HepG2 (cell line): ENCODE measurements around the gene FHIT. TPM values are rescaled to one million over a fixed set of nuclear protein-coding genes. Genes with fewer than 3 reads are reported as not detected.

Source experiments
- ATAC-seq: fragments of 200-7000 bp; cut with Tn5 transposase; 3 replicates; pipeline ENCODE4 v1.9.1; 2020; ENCODE audit warnings: mild to moderate bottlenecking, moderate library complexity
- BruUV-seq: library from RNA; stranded (reverse); fragments of 400-500 nt; replicated peaks from 2 replicates; lab custom pipeline; 2021; lab: Mats Ljungman, UMichigan
- CTCF ChIA-PET: fragments of 300-600 bp; formaldehyde crosslinking; extraction: SDS; loops from one replicate; lab custom pipeline; 2021; ENCODE audit warnings: low total read pairs, inconsistent platforms, low intra/inter-chr PET ratio; lab: Yijun Ruan, JAX
- POLR2A ChIA-PET: fragments of 350-600 bp; sonication (Branson Sonifier 250); formaldehyde crosslinking; loops from one replicate; lab custom pipeline; 2020; ENCODE audit warnings: antibody characterized with exemption, inconsistent platforms; lab: Yijun Ruan, JAX
- DNase-seq: peaks from one replicate; pipeline ENCODE4 v3.0.0-alpha.2; 2015; ENCODE audit warnings: low spot score
- FAIRE-seq: peaks from 3 replicates; lab custom pipeline; 2011; peaks lifted over from hg19 to GRCh38; lab: Jason Lieb, UNC
- H2AFZ ChIP-seq: one replicate; pipeline ENCODE4 v1.6.1; 2011; ENCODE audit warnings: low read length, inconsistent platforms
- H3K27ac ChIP-seq: fragments of 300-600 bp; 3 replicates; pipeline ENCODE4 v1.8.0; 2011; ENCODE audit warnings: mixed run types, mild to moderate bottlenecking, mixed read lengths, low read length, inconsistent platforms; ENCODE audit not compliant: insufficient read depth; ENCODE audit errors: extremely low read length
- H3K27me3 ChIP-seq, 2 experiments: fragments of 200-600 bp in 1 of 2; 2 replicates in 1 of 2; 3 replicates in 1 of 2; pipeline versions ENCODE4 v1.6.0 to v1.8.0; 2011; ENCODE audit warnings: low read length in 2 of 2, mild to moderate bottlenecking in 2 of 2, moderate library complexity in 2 of 2, inconsistent platforms in 1 of 2; ENCODE audit not compliant: insufficient read depth in 2 of 2, control insufficient read depth in 1 of 2
- H3K36me3 ChIP-seq, 2 experiments: fragments of 200-600 bp in 1 of 2; replicated peaks in 1 of 2; 2 replicates in 1 of 2; 3 replicates in 1 of 2; pipeline versions ENCODE4 v1.5.1 to v1.8.0; 2011; ENCODE audit warnings: low read length in 2 of 2, inconsistent platforms in 1 of 2; ENCODE audit not compliant: insufficient read depth in 2 of 2, control insufficient read depth in 1 of 2
- H3K4me1 ChIP-seq: 2 replicates; pipeline ENCODE4 v1.5.1; 2012; ENCODE audit warnings: low read length, inconsistent platforms; ENCODE audit not compliant: insufficient read depth
- H3K4me2 ChIP-seq: 2 replicates; pipeline ENCODE4 v1.6.0; 2011; ENCODE audit warnings: low read depth, low read length, inconsistent platforms
- H3K4me3 ChIP-seq, 3 experiments: fragments of 200-600 bp in 1 of 3; sonication (generic), shearing (Covaris generic) in 1 of 3; replicated peaks in 1 of 3; 2 replicates each; pipeline ENCODE4 v1.5.1; 2011 to 2016; ENCODE audit warnings: low read length in 3 of 3, inconsistent platforms in 2 of 3, low read depth in 2 of 3, mild to moderate bottlenecking in 2 of 3, control low read depth in 1 of 3, mixed read lengths in 1 of 3; ENCODE audit not compliant: insufficient read depth in 1 of 3
- H3K79me2 ChIP-seq: one replicate; pipeline ENCODE4 v1.6.1; 2011; ENCODE audit warnings: low read length, inconsistent platforms; ENCODE audit not compliant: insufficient read depth
- H3K9ac ChIP-seq: 2 replicates; pipeline ENCODE4 v1.6.0; 2011; ENCODE audit warnings: mild to moderate bottlenecking, low read depth, low read length, inconsistent platforms; ENCODE audit not compliant: insufficient read depth
- H3K9me3 ChIP-seq: 2 replicates; pipeline ENCODE4 v1.5.1; 2012; ENCODE audit warnings: mild to moderate bottlenecking, low read length
- H4K20me1 ChIP-seq: 2 replicates; pipeline ENCODE4 v1.6.0; 2011; ENCODE audit warnings: inconsistent platforms, mild to moderate bottlenecking, low read length, moderate library complexity; ENCODE audit not compliant: insufficient read depth
- CBX2 ChIP-seq, 2 experiments: fragments of 200-600 bp in 1 of 2; sonication (generic); formaldehyde crosslinking in 1 of 2; IDR thresholded peaks; 2 replicates each; pipeline versions ENCODE4 v1.7.0 to v1.8.1; 2018 to 2022; ENCODE audit warnings: low read depth in 2 of 2, low read length in 1 of 2, mild to moderate bottlenecking in 1 of 2, missing genetic modification reagents in 1 of 2
- GPBP1L1 ChIP-seq: sonication (generic); formaldehyde crosslinking; IDR thresholded peaks from 2 replicates; pipeline ENCODE4 v1.5.0; 2020; ENCODE audit warnings: mild to moderate bottlenecking, missing genetic modification reagents
- IKZF4 ChIP-seq: sonication (generic); formaldehyde crosslinking; IDR thresholded peaks from 2 replicates; pipeline ENCODE4 v1.5.1; 2020; ENCODE audit warnings: borderline replicate concordance, mild to moderate bottlenecking, low read depth, missing genetic modification reagents; ENCODE audit errors: not compliant biosample characterization
- NCOR1 ChIP-seq: fragments of 200-600 bp; sonication (generic); IDR thresholded peaks from 2 replicates; pipeline ENCODE4 v1.7.0; 2017; ENCODE audit warnings: antibody characterized with exemption, low read length, borderline replicate concordance
- PBX3 ChIP-seq: sonication (generic); formaldehyde crosslinking; IDR thresholded peaks from 2 replicates; pipeline ENCODE4 v1.8.1; 2023; ENCODE audit warnings: missing genetic modification reagents, inconsistent platforms, borderline replicate concordance
- SYNCRIP ChIP-seq: fragments of 200-400 bp; formaldehyde crosslinking; IDR thresholded peaks from 2 replicates; pipeline ENCODE4 v1.6.1; 2018; ENCODE audit warnings: mild to moderate bottlenecking, low read depth, low read length; ENCODE audit not compliant: insufficient read depth
- ZNF274 ChIP-seq: sonication (generic); formaldehyde crosslinking; IDR thresholded peaks from 2 replicates; pipeline ENCODE4 v1.5.1; 2020; ENCODE audit warnings: mild to moderate bottlenecking, missing genetic modification reagents
- ZNF563 ChIP-seq: sonication (generic); formaldehyde crosslinking; IDR thresholded peaks from 2 replicates; pipeline ENCODE4 v1.8.0; 2022; ENCODE audit warnings: mild to moderate bottlenecking, moderate library complexity, missing genetic modification reagents
- ZNF615 ChIP-seq: sonication (generic); formaldehyde crosslinking; IDR thresholded peaks from 2 replicates; pipeline ENCODE4 v1.5.0; 2020; ENCODE audit warnings: mild to moderate bottlenecking, missing genetic modification reagents, borderline replicate concordance
- ZNF747 ChIP-seq: sonication (generic); formaldehyde crosslinking; IDR thresholded peaks from 2 replicates; pipeline ENCODE4 v1.8.1; 2023; ENCODE audit warnings: missing genetic modification reagents, mild to moderate bottlenecking, borderline replicate concordance
- WGBS: methylation state at CpG from one replicate; pipeline ENCODE4 v1.1.6; 2017; ENCODE audit warnings: low lambda C conversion rate; 5-methylcytosine and 5-hydroxymethylcytosine counted together
- in situ Hi-C: cut with HindIII; loops from 2 replicates; pipeline ENCODE4 v1.10.0; 2017; ENCODE audit warnings: low pct_unique_long_range_greater_than_20kb; ENCODE audit not compliant: extremely low pct_ligation_motif_present
- intact Hi-C: fragments of 100-400 bp; cut with micrococcal nuclease; formaldehyde crosslinking; loops from one replicate; pipeline ENCODE4 v1.10.0; 2022; ENCODE audit not compliant: unreplicated experiment
- polyA plus RNA-seq, 8 experiments: library from polyadenylated mRNA; depleted of rRNA in 3 of 8; stranded (reverse) in 7 of 8; unstranded in 1 of 8; fragments of >200 nt; fragmentation: Illumina TruSeq in 4 of 8; extraction: Trizol in 4 of 8; gene quantifications; 2 replicates each; pipeline versions ENCODE4 v1.2.1 to v1.2.3, GENCODE V29; 2011 to 2016; ENCODE audit warnings: low read depth in 4 of 8, missing spikeins in 1 of 8, mixed read lengths in 1 of 8; ENCODE audit not compliant: insufficient read depth in 1 of 8
- total RNA-seq, 5 experiments: library from RNA; depleted of rRNA; stranded (reverse); fragments of >200 nt; fragmentation: Illumina TruSeq; extraction: Trizol; gene quantifications; 2 replicates each; pipeline ENCODE4 v1.2.3, GENCODE V29; 2016; ENCODE audit warnings: low read depth in 1 of 5

Gene FHIT
- total and polyA plus RNA-seq, 2 of the 13 experiments (the other 11 are each of a cell fraction or from before 2014, with no cell fraction given): 4.0 to 4.6 TPM

- intact Hi-C loops: no loop called here
- Histone ChIP-seq H3K79me2 (no peaks in the 10 kb centered on the region), H3K9ac (no peak overlapping the region), H2AFZ (no peak overlapping the region), H3K4me1 (no peaks in the 10 kb centered on the region), H3K4me2 (no peak overlapping the region), H3K9me3 (no peaks in the 10 kb centered on the region), H3K27ac (no peak overlapping the region), H3K4me3 (no peak overlapping the region), H4K20me1 (no peaks in the 10 kb centered on the region), H3K36me3 (no peaks in the 10 kb centered on the region), H3K27me3 (no peaks in the 10 kb centered on the region; a peak in 1 of 5 replicates)
- CTCF ChIA-PET: no interaction called here
- FAIRE-seq: no peak
- no peak for DNase-seq
- ATAC-seq: no peak
- POLR2A ChIA-PET: no interaction called here
- no TSS peak for BruUV-seq
- no peak for TF ChIP-seq ZNF274 (CRISPR knock-in tag)
- TF ChIP-seq CBX2 (IDR thresholded peaks at IDR 0.05; ENCODE audit: low read depth, low read length): no peak
- TF ChIP-seq CBX2 (CRISPR knock-in tag; IDR thresholded peaks at IDR 0.05; ENCODE audit: low read depth): no peak
- no peak for TF ChIP-seq GPBP1L1 (CRISPR knock-in tag)
- TF ChIP-seq ZNF563 (CRISPR knock-in tag): no peak
- TF ChIP-seq ZNF747: no peak
- no peak for TF ChIP-seq ZNF615
- TF ChIP-seq IKZF4 (CRISPR knock-in tag): no peak
- no peak for TF ChIP-seq SYNCRIP
- no peak for TF ChIP-seq NCOR1
- no peak for TF ChIP-seq PBX3 (CRISPR knock-in tag)
- in situ Hi-C loops: no loop called here
- 28% methylated on average over 2 of the region's 2 CpGs for WGBS
Observed at GRCh38 chr3:60262546-60262945, 988.7 kb downstream of the FHIT start.
